MM.1S (cell line): ENCODE results near the gene KCMF1.

Experiments
- DNase-seq: peaks from one replicate; pipeline ENCODE4 v3.0.0-alpha.2; 2015
- H2AFZ ChIP-seq: fragments of 300-600 bp; sonication (generic); 2 replicates; pipeline ENCODE4 v1.6.0; 2016; ENCODE audit warnings: antibody characterized with exemption, low read length
- H3F3A ChIP-seq: fragments of 300-600 bp; sonication (generic); 2 replicates; pipeline ENCODE4 v1.6.1; 2016; ENCODE audit warnings: mild to moderate bottlenecking, antibody characterized with exemption, low read length, moderate library complexity, mixed read lengths; ENCODE audit not compliant: insufficient read depth
- H3K27ac ChIP-seq: fragments of 300-600 bp; sonication (generic); 2 replicates; pipeline ENCODE4 v1.5.1; 2016; ENCODE audit warnings: mild to moderate bottlenecking, low read length
- H3K27me3 ChIP-seq: fragments of 300-600 bp; sonication (generic); replicated peaks from 2 replicates; pipeline ENCODE4 v1.6.0; 2016; ENCODE audit warnings: low read length; ENCODE audit not compliant: insufficient read depth
- H3K36me3 ChIP-seq: fragments of 300-600 bp; sonication (generic); replicated peaks from 2 replicates; pipeline ENCODE4 v1.6.1; 2016; ENCODE audit warnings: mild to moderate bottlenecking, low read length, mixed read lengths; ENCODE audit not compliant: insufficient read depth
- H3K4me1 ChIP-seq: fragments of 300-600 bp; sonication (generic); 2 replicates; pipeline ENCODE4 v1.6.1; 2016; ENCODE audit warnings: low read length, mixed read lengths
- H3K4me2 ChIP-seq: fragments of 300-600 bp; sonication (generic); 2 replicates; pipeline ENCODE4 v1.6.0; 2016; ENCODE audit warnings: low read depth, low read length
- H3K4me3 ChIP-seq: fragments of 300-600 bp; sonication (generic); 2 replicates; pipeline ENCODE4 v1.5.1; 2016; ENCODE audit warnings: low read length, mixed read lengths
- H3K79me2 ChIP-seq: fragments of 300-600 bp; sonication (generic); 2 replicates; pipeline ENCODE4 v1.6.1; 2016; ENCODE audit warnings: mixed run types, low read length, mixed read lengths
- H3K9ac ChIP-seq: fragments of 300-600 bp; sonication (generic); 2 replicates; pipeline ENCODE4 v1.6.1; 2016; ENCODE audit warnings: low read length, mixed read lengths
- H3K9me2 ChIP-seq: fragments of 300-600 bp; sonication (generic); replicated peaks from 2 replicates; pipeline ENCODE4 v1.6.1; 2016; ENCODE audit warnings: mild to moderate bottlenecking, low read length, mixed read lengths; ENCODE audit not compliant: insufficient read depth
- H3K9me3 ChIP-seq: fragments of 300-600 bp; sonication (generic); replicated peaks from 2 replicates; pipeline ENCODE4 v1.6.1; 2016; ENCODE audit warnings: mild to moderate bottlenecking, low read length, mixed read lengths; ENCODE audit not compliant: insufficient read depth
- H4K20me1 ChIP-seq: fragments of 300-600 bp; sonication (generic); 2 replicates; pipeline ENCODE4 v1.6.1; 2016; ENCODE audit warnings: mild to moderate bottlenecking, low read length, moderate library complexity, mixed read lengths; ENCODE audit not compliant: insufficient read depth
- EZH2 ChIP-seq: fragments of 300-600 bp; sonication (generic); optimal IDR thresholded peaks from 2 replicates; pipeline ENCODE3; 2017; ENCODE audit warnings: low read depth, mild to moderate bottlenecking, antibody characterized with exemption, low read length, mixed read lengths
- EZH2phosphoT487 ChIP-seq: fragments of 300-600 bp; sonication (generic); IDR thresholded peaks from 2 replicates; pipeline ENCODE4 v1.6.1; 2018; ENCODE audit warnings: antibody characterized with exemption, low read length
- TF ChIP-seq, protein P1 (sequence below): fragments of 300-600 bp; sonication (generic); IDR thresholded peaks from 2 replicates; pipeline ENCODE4 v1.5.1; 2016; ENCODE audit warnings: antibody characterized with exemption, low read length, mixed read lengths

The KCMF1 gene

DNA sequence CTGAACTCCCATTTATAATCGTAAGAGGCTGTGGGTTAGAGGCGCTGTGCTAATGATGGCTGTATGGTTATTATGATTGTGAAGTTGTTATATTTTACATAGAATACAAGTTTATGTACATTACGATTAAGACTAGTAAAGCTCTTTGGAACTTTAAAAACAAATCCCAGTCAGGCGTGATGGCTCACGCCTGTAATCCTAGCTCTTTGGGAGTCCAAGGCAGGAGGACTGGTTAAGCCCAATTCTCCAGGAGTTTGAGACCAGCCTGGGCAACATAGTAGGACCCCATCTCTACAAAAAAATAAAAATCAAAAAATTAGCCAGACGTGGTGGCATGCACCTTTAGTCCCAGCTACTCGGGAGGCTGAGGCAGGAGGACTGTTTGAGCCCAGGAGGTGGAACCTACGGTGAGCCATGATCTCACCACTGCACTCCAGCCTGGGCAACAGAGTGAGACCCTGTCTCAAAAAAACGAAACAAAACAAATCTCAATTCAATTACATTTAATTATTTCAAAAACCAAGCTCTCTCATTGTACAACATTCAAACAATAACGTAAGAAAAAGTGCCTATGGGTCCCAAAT lies 23.9 kb upstream of the KCMF1 start:
- no peak overlapping the region for H2AFZ ChIP-seq
- no peak overlapping the region for H3K4me2 ChIP-seq

GRCh38 chr2:84953535-84953934 lies 17.4 kb upstream of the KCMF1 start:
- no peaks in the 10 kb centered on the region for H3K9me3 ChIP-seq
- H3K27me3 ChIP-seq, result no peaks in the 10 kb centered on the region
- H3K9ac ChIP-seq, result no peak overlapping the region
- no peak overlapping the region for H3K4me3 ChIP-seq
- TF ChIP-seq EZH2phosphoT487 (no peak), EZH2 (no peak)
- TF ChIP-seq, protein P1, sequence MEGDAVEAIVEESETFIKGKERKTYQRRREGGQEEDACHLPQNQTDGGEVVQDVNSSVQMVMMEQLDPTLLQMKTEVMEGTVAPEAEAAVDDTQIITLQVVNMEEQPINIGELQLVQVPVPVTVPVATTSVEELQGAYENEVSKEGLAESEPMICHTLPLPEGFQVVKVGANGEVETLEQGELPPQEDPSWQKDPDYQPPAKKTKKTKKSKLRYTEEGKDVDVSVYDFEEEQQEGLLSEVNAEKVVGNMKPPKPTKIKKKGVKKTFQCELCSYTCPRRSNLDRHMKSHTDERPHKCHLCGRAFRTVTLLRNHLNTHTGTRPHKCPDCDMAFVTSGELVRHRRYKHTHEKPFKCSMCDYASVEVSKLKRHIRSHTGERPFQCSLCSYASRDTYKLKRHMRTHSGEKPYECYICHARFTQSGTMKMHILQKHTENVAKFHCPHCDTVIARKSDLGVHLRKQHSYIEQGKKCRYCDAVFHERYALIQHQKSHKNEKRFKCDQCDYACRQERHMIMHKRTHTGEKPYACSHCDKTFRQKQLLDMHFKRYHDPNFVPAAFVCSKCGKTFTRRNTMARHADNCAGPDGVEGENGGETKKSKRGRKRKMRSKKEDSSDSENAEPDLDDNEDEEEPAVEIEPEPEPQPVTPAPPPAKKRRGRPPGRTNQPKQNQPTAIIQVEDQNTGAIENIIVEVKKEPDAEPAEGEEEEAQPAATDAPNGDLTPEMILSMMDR, result no peak
- no peak overlapping the region for H3K4me2 ChIP-seq
- no peaks in the 10 kb centered on the region for H3K79me2 ChIP-seq
- H3F3A ChIP-seq, result no peaks in the 10 kb centered on the region
- no peaks in the 10 kb centered on the region for H3K9me2 ChIP-seq
- H3K27ac ChIP-seq, result no peak overlapping the region
- H3K36me3 ChIP-seq, result no peaks in the 10 kb centered on the region
- DNase-seq, result no peak
- no peaks in the 10 kb centered on the region for H3K4me1 ChIP-seq
- H4K20me1 ChIP-seq, result no peaks in the 10 kb centered on the region
- H2AFZ ChIP-seq, result no peak overlapping the region

More for the DNA sequence above, 23.9 kb upstream of the KCMF1 start:
- H3K9ac ChIP-seq, result no peak overlapping the region
- no peaks in the 10 kb centered on the region for H4K20me1 ChIP-seq
- H3K9me3 ChIP-seq, result no peaks in the 10 kb centered on the region
- H3K79me2 ChIP-seq, result no peaks in the 10 kb centered on the region
- H3F3A ChIP-seq, result peaks cover 3% of the 10 kb centered on the region; the same call in 1 of the 2 replicates
- H3K27me3 ChIP-seq, result no peaks in the 10 kb centered on the region
- H3K36me3 ChIP-seq, result no peaks in the 10 kb centered on the region
- no peaks in the 10 kb centered on the region for H3K9me2 ChIP-seq
- H3K4me1 ChIP-seq, result peaks cover 13% of the 10 kb centered on the region
- no peak for DNase-seq
- TF ChIP-seq EZH2 (no peak), EZH2phosphoT487 (no peak)
- TF ChIP-seq, protein P1, result no peak
- no peak overlapping the region for H3K4me3 ChIP-seq
- H3K27ac ChIP-seq, result no peak overlapping the region

GRCh38 chr2:84954329-84954728 lies 16.6 kb upstream of the KCMF1 start:
- Histone ChIP-seq H4K20me1 (no peaks in the 10 kb centered on the region), H3K27me3 (no peaks in the 10 kb centered on the region), H3K9me2 (no peaks in the 10 kb centered on the region), H3K4me1 (no peaks in the 10 kb centered on the region), H3K9ac (no peak overlapping the region), H3K27ac (no peak overlapping the region), H2AFZ (no peak overlapping the region), H3K36me3 (no peaks in the 10 kb centered on the region), H3K9me3 (no peaks in the 10 kb centered on the region), H3F3A (no peaks in the 10 kb centered on the region), H3K79me2 (no peaks in the 10 kb centered on the region), H3K4me2 (no peak overlapping the region), H3K4me3 (no peak overlapping the region)
- no peak for DNase-seq
- TF ChIP-seq, protein P1, result no peak
- TF ChIP-seq EZH2phosphoT487, result no peak
- no peak for TF ChIP-seq EZH2
